ENCODE data around the gene HES3.

Gene HES3

GRCh38 chr1:6246497-6247467, 2.8 kb downstream of the HES3 start:
- DNase-seq = peak; percentile 72 to 85 (median 75)

DNA sequence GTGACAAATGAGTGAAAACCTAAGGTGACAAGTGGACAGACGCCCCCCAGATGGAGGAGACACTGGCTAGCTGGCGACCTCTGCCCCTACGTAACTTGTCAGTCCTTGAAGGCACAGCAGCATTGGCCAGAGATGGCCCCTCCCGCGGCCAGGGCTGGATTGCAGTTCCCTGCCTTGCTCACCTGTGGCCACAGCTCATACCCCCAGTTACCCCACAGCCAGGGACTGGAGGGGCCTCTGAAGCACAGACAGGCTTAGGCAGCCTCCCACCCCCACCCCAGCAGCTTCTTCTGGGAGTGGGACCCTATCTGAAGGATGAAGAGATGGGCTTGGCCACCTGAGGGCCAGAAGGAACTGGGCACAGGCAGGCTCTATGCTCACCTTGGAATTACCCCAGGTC, 3.7 kb downstream of the HES3 start:
- DNase-seq = no peak

- DNase-seq = no peak
Measured at GRCh38 chr1:6248161-6248776, 4.3 kb downstream of the HES3 start.

DNA sequence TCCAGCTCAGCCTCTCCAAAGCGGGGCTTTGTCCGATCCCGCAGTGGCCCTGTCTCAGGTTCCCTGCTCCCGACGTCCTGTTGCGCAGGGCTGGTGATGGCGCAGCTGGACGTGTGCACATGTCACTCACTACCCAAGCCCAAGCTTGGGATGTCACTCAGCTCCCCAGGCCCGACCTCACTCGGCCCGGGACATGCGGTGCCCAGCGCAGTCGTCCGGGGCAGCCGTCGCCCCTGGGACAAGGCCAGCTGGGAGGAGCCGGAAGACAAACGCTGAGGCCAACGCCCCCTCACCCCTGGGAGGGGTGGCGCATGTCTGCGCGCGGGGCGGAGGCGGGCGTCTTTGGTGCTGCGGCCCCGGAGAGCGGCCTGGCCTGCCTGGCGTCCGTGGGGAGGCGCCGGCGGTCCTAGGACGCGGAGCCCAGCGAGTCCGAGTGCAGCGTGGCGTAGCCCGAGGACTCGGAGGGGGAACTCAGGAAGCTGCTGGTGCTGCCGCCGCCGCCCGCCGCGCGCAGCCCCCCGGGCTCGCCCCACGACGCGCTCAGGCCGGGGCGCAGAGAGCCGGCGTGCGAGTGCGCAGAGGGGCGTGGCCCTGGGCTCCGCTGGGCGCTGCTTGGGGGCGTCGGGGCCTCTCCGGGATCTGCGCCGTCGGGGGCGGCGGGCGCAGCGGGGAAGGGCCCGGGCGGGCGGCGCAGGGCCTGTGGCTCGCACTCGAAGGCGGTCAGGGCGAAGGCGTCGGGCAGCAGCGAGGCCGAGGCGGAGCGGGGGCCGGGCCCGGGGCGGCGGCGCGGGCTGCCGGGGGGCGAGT, 5.2 kb downstream of the HES3 start:
- no peak for DNase-seq

DNA sequence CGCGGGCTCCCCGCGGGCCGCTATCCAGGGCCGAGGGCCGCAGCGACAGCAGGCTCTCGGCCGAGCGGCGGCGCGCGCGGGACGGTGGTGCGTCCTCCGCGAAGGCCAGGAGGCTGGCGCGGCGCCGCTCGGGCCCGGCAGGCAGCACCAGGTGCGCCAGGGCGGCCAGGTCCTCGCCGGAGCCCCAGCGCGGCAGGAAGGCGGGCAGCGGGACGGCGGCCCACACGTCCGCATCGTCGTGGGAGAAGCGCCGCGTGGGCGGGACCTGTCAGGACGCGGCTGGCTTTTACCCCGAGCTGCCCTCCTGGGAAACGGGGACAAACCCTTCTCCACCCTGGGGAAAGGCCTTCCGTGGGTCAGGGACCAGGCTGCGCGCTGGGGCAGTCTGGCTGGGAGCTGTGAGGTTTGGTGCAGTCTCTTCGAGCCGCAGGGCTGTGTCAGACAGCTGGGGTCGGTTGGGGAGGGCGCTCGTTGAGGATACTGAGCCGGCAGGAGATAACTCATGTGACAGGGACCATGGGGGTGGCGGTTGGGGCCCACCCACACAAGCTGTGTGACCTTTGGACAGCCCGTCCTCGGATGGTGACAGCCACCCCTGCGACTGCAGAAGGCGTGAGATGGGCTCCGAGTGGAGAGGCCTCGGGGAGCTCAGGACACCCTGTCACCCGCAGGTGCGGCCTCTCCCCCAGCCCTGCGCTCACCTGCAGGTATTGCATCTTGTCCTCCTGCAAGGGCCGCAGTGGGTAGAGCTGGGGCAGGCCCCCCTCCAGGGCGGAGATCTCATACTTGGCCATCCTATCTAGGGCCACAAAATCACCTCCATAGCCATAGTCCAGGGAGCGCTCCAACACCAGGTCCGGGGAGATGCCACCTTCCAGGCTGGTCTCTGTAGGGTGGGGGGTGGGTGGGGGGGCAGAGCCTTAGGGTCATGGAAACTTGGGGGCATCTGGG, 6.0 kb downstream of the HES3 start:
- DNase-seq = no peak

DNA sequence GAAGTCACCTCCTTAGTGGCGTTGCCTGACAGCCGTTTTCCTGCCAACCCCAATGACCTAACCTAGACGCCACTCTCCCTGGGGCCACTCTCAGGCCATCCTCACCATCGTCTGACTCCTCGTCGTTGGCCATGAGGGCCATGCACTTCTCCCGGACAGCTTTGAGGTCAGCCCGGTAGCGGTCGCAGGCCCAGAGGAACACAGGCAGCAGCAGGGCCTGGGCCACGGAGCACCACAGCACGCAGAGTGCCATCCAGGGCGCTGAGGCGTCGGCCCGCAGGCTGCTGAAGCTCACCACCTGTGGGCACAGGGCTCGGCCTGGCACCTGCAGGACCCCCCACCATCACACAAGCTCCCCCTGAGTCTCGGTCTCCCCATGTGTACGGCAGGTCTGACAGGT, 7.3 kb downstream of the HES3 start:
- DNase-seq = no peak

- no peak for DNase-seq
Measured at GRCh38 chr1:6251681-6252373, 7.8 kb downstream of the HES3 start.

DNA sequence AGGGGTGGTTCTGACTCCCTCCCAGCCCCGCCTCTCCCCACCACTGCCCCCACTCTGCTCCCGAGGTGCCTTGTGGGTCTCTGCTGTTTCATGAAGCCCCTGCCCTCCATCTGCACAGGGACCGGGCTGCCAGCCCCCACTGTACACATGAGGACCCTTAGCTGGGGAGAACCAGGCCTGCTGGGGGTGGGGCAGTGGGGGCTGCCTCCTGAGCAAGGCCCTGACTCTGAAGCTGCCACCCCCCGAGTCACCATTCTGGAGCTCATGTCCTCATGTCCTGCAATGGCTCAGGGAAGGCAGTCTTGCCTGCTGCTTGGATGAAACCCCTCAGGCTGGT, 8.4 kb downstream of the HES3 start:
- DNase-seq = no peak

DNA sequence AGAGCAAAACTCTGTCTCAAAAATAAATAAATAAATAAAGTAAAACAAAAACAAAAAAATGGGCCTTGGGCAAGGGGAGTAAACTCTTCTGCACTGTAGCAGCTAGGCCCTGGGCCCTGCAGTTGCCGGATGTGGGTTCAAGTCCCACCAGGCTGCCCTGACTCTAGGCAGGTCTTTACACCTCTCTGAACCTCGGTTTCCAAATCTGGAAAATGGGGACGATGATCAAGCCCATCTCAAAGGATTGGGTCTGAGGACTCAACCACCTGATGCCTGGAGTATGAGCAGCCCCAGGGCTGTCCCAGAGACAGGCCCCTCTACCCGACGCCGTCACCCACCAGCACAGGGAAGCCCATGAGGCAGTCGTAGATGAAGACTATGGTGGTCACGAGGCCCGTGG, 9.4 kb downstream of the HES3 start:
- DNase-seq = no peak

DNA sequence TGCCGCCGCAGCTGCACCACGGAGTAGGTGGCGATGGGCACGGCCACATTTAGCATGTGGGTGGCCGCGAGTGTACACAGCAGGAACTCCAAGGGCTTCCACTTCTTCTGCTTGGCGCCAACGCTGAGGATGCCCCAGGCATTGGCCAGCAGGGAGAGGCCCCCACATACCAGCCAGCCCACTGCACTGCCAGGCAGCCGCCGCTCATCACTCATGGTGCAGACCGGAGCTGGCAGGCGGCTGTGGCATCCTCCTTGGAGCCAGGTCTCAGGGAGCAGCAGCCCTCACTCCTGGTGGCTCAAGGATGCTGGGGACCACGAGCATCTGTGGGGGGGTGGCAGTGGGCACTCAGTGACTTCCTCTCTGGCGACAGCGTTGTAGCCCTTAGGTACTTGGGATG, 10.7 kb downstream of the HES3 start:
- DNase-seq = no peak

- DNase-seq = no peak
Measured at GRCh38 chr1:6256645-6257044, 12.7 kb downstream of the HES3 start.

DNA sequence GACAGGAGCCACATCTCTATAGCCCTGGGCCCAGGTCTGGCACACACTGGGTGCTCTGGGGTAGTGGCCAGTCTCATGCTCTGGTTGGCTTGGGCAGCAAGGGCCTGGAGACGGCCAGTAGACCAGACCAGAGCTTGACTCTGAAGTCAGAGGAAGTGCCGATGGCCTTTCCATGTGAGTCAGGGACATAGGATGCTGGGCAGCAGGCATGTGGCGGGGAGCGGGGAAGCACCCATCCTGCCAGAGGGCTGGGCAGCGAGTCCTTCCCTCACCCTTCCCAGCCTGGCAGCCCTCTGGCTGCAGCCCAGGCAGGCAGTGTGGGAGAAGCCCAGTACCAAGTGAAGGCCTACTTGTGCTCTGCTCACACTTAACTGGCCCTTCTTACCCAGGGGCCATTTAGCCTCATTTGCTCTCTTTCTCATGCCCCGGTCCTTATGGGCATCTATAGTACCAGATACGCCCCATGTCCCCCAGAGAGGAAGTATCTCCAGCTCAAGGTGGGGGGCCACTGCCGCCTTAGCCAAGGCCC, 13.6 kb downstream of the HES3 start:
- no peak for DNase-seq

GRCh38 chr1:6258675-6259074, 14.7 kb downstream of the HES3 start:
- DNase-seq = no peak

DNA sequence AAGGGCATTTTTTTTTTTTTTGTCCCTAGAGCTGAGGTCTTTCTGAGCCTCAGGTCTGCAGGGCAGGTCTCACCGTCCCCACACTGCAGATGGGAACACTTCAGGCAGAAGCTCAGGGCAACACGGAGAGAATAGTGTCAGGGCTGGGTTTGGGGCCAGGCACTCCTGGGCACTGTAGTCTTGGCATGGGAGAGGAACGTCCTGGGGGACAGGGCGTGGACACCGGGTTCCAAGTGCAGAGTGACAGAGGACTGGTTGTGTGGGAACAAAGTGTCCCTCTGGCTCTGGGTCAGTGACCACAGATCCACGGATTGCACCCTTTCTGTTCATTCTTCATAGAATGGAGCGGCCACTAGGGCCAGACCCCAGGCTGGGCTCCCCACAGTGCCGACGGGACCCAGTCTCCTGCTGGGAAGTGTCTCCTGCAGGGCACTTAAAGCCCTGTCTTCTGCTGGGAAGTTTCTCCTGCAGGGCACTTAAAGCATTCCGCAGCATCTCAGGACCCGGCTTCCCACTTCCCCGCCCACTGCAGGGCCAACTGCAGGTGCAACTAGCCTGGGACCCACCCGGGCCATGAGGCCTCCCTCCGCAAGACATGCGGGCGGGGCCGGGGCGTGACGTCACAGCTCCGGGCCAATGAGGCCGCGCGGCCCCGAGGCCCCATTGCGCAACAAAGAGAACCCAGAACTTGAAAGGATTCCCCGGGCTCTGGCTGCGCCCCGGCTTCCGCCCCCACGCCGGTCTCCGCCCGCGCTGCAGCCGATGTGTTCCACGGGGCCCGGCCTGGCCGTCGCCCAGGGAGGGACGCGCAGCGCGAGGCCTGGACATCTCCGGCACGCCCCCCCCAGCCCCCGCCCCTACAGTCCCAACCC, 15.7 kb downstream of the HES3 start:
- DNase-seq = peak; percentile 39 to 58 (median 55)

DNA sequence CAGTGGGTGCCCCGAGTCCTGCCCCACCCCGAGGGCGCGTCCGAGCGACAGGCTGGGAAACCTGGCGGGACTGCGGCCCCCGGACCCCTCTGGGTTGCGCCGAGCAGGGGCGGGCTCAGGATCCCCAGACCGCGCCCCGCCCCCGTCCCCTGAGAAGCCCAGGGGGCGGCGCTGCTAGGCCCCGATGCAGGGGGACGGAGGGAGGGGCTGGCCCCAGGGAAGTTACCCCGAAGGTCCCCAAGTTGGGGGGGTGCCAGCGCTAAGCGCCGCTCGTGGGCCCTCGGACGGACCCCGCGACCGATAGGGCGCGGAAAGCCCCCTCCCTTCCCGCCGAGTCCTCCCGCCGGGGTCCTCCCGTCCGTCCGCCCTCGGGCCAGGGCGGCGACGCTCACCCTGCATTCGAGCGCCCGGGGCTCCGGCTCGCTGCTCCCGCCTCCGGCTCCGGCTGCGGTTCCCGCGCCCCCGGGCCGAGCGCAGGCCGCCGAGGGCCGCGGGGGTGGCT, 16.5 kb downstream of the HES3 start:
- peak in 2 of 3 experiments; percentile 55 to 59 for DNase-seq

DNA sequence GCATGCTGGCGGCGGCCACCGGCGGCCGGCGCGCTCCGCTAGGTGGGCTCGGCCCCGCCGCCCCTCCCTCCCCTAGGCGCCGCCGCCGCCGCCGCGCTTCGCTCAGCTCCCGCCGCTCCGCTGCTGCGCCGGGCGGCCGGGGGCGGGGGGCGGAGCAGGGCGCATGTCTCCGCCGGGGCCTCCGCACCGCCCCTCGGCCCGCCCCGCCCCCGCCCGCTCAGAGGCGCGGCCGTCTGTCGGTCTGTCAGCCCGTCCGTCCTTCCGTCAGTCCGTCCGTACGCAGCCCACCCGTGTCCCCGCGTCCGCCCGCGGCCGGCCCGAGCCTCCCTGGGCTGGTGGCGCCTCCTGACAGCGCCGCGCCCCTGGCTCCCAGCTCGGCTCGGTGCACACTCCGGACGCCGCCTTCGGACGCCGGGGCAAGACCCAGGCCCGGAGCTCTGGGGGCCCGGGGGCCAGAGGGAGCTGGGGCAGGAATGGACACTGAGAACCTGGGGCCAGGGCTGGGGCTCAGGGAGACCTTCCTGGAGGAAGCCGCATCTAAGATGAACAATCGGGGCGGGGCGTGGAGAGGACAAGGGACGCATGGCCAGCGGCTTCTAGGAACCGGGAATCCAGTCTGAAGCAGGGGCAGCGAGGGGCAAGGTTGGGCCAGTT, 17.1 kb downstream of the HES3 start, which contains the start of gene GPR153:
Gene GPR153, minus strand, starts transcription at position 138 of the 654 bp plus-strand sequence. CDS start 6,193 bp downstream, outside the sequence.
- DNase-seq = peak; percentile 30 to 69 (median 65)

DNA sequence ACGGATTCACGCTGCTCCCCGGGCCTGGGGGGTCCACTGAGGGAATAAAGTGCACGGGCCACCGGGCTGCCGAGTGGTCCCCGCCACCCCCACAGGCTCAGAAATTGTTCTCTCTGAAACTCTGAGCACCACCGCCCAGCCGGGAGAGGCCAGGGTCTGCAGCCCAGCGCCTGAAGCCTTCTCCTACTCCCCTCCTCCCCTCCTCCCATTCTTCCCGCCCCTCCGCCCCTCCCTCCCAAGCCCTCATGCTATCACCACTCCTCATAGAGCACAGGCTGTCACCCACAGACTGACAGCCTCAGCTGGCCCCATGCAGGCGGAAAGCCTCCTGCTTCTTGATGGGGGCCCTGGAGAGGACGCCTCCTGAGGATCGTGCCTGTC, 17.6 kb downstream of the HES3 start:
- peak in 2 of 3 experiments; percentile 65 to 73 for DNase-seq

DNA sequence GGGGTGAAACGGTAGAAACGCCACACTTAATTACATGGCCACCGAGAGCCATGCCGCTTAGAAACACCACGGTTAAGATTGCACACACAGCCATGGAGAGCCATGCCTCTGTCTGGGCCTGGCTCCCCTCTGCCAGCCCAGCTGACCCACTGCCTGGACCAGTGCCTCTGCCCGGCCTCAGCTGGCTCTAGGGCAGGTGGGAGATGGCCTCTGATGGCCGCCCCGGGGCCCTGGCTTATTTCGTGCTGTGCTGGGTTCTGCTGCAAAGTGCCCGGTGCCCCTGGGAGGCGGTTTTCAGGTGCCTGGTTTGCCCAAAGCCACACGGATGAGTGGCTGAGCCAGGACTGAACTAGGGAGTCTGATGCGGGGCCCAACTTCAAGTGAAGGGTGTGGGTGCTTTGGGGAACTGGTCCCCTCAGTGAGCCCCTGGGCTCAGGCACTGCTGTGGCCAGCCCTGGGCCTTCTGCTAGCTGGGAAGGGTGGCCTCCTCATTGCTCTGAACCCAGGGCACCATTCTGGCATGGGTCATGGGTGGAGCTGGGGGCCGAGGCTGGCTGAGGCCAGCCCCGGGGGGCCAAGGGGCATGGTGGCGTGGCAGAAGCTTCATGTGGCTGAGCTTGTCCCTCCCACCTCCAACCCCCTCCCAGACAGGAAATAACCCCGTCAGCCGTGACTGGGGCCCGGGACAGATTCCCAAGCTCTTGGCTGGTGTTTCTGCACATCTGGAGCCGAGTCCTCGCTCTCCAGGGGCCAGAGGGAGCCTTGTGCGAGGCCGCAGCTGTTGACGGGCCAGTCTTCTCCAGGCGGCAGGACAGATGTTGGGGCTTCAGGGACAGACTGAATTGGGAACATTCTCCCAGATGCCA, 18.8 kb downstream of the HES3 start:
- DNase-seq = no peak
